GM12891 (cell line): ENCODE data around the gene CDCP1.

Experiments
- POLR2A ChIP-seq: IDR thresholded peaks from 2 replicates; pipeline ENCODE4 v1.6.1; 2011; ENCODE audit warnings: low read depth, low read length, control low read depth
- POLR2AphosphoS5 ChIP-seq: IDR thresholded peaks from 2 replicates; pipeline ENCODE4 v1.6.1; 2011; ENCODE audit warnings: low read depth, low read length, control low read depth
- SPI1 ChIP-seq: IDR thresholded peaks from 2 replicates; pipeline ENCODE4 v1.6.1; 2011; ENCODE audit warnings: low read depth, low read length, control low read depth
- TAF1 ChIP-seq: IDR thresholded peaks from 2 replicates; pipeline ENCODE4 v1.6.1; 2011; ENCODE audit warnings: low read depth, low read length, control low read depth

GRCh38 chr3:45098310-45098709, 47.9 kb downstream of the CDCP1 start:
- TF ChIP-seq POLR2A (no peak), POLR2AphosphoS5 (no peak), TAF1 (no peak), SPI1 (no peak)
